ENCODE results near the gene PNMA1.

PNMA1 gene

DNA sequence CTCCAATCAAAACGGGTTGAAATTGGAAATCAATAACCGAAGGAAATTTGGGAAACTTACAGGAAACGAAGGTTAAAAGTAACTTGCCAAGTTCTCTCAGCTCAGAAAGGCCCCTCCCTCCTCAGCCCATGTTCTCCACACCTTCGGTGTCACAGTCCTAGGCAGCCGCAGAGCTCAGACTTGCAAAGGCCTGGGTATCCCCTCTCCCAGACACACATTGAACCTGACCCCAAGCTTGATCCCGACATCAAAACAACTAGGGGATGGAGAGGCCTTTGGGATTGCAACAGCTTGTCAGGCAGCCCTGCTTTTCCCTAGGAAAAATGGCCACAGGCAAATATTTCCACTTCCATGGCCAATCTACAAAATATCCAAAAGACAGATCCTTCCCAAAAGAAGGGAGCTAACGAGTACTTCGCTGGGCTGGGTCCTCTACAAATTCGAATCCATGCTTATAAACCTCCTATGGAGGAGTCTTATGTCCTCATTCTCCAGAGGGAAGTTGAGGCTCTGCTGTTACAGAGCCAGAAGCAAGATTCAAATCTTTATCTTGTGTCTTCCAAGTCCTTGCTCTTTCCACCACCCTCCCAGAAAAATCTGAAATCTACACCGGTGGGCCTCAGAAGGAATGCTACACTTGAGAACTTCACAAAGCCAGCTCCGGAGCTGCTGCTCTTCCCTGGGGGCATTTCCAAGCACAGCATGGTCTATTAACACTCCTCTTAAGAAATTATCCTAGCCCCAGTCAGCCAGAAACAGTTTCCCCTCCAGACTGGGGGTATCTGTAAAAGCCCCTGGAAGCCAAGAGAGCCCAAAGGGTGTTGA lies 35.7 kb upstream of the PNMA1 start:
- DNase-seq: no peak

DNA sequence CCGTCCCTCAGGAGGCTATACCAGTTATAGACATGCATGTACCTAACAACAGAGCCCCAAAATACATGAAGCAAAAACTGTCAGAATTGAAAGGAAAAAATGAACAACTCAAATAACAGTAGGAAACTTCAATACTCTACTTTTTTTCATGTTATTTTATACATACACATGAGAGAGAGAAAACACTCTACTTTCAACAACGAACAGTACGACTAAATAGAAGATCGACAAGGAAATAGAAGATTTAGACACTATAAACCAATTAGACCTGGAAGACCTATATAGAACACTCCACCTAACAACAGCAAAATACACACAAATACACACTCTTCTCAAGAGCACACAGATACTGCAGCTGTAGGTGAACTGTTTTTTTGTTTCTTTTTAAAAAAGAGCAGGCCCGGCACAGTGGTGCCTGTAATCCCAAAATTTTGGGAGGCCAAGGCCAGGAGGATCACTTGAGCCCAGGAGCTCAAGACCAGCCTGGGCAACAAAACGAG lies 34.7 kb upstream of the PNMA1 start:
- no peak for DNase-seq

DNA sequence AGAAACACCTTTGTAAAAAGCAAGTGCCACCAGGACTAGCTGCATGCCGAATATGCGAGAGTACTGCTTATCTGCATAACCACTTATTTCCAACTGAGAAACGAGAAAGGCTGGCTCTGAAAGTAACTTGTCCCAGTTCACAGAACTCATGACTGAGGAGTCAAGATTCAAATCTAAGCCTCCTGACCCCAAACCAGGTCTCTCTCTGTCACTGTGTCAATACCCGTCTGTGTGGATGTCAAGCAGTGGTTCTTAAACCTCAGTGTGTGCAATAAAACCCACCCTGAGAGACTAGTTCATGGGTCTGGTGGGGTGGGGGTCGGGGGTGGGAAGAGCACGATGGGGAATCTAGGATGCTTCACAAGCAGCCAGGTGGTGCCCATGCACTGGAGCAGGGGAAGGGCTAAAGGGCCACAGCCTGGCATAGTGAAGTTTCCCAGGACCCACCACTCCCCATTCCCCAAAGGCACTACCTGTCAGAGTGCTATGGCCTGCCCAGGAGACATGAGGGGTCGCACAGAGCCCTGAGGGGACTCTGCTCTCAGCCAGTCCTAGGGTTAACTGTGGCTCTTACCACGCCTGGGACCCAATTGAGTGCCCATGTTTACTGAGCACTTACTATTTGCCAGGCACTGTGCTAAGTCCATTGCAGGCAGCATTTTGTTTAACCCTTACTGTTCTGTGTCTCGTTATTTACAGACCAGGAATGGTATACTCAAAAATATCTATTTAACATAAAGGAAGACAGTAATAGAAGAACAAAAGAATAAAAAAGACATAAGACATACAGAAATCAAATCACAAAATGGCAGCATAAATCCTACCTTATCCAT lies 33.4 kb upstream of the PNMA1 start:
- no peak for DNase-seq

DNA sequence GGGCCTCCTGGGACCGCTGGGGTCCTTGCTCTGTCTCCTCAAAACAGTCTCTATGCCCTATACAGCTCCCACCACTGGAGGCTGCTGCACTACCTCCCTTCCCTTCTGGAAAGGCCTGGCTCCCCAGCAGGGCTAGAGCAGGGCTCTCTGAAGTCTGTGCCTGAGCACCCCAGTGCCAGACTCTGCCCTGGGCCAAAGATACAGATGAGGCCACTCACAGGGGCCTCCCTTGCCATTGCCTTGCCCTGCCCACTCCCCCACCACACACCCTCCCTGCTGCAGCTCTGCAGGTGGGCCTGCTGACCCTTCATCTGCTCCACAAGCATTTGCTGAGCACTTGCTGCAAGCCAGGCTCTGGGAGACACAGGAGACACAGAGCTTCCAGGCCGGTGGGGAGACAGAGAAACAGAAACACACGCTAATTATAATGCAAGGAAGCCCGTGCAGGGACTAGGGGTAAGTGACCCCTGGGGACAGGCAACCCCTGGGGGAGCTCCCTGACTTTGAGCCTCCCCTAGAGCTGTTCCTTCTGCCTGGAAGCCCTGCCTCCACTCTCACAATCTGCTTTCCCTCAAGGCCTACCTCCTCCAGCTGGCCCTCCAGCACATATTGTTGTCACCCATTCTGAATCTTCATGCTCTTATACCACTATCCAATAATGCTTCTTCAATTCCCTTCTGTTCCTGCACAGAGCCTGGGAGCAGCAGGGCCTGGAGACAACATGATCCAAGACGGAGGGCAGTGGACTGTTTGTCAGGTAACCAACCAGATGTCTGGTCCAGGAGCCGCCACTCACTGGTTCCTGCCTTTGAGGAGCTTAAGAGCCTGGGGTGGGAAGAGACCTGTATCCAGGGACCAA lies 32.6 kb upstream of the PNMA1 start:
- DNase-seq: no peak

DNA sequence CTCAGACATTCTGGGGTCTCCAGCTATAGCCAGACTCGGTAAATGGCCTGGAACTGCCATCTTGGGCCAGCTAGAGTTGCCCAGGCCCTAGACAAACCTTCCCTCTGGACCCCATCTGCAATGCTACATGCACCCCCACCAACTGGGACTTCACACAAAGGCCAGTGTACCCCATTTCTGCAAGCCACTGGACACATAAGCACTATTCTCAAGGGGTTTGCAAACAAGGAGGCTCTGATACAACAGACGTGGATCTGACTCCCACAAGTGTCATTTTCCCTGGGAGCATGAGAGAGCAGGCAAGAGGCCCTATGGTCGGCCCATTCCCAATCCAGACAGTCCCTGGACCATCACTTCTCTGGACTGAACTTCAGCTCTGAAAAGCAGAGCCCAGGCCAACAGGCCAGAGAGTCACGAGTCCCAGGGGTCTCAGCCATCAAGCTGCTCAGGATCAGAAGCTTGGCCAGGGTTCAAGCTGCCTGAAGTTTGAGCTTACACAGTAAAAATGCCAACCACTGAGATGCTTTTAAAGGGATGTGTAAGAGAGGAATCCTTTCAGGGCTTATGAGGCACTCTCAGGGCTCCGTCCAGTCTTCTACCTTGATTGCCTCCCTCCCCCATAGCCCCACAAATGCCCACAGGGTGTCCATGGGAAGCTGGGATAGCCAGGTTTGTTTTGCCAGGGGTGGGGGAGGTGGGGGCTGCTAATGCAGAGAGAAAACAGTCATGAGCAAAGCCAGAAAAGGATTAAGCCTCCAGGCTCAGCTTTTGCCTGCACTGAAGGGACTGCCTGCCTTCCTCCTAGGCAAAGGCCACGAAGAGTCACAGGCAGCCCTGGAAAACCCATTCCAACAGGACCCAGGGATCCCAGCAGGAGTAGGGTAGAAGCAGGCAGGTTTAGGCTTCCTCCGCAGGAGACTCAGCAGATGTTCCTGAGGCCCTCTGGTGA lies 31.7 kb upstream of the PNMA1 start:
- DNase-seq: no peak

DNA sequence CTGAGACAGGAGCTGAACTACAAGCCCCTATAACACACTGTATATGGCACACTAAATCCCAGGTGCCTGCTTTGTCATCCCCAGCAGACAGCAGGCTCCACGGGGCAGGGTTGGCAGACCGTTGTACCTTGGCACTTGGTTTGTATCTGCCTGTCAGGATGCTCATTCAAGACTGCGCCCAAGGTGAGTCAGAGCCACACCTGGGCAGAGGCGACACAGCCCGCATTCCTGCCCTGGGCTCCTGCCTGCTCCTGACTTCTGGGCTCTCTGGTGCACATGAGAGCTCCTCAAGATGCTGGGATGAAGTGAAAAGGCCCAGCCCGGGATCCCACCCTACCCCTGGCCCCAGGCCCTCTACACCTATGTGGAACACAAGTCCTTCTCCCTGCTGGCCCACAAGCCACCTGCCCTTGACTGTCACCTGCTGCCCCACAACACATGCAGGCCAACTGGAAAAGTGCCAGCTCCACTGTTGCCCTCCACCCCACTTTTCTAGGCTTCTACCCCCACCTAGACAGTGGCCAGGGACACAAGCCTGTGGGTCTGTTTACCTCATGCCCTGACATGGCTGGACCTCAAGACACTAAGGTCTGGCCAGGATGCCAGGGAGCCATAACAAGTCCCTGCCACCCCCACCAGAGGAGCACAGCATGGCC lies 30.8 kb upstream of the PNMA1 start:
- DNase-seq: no peak

DNA sequence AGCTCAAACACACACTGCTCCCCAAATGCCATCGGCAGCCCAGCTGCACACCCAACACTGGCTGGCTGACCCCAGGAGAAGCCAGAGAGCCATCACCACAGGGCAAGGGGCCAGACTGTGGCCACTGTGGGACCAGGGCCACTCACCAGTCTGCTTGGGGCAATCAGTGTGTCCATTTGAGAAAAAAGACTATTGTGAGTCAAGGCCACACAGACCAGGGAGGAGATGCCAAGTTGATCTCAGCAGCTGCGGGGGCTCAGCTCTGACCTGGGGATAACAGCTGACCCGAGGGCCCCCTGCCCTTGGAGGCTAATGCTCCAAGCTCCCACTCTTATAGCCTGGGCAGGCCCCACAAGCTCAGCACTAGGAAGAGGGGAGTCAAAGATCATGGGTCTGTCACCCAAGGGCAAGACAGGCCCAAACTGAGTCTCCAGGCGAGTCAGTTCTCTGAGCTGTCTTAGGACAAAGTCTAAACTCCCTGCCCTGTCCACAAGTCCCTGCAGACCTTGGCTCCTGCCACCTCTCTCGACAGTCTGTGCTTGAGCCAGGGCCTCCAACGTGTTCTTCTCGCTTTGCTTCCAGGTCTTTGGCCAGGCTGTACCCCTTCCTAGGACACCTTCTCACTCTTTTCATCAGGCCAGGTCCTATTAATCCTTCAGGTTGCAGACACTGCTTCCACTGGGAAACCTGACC lies 30.1 kb upstream of the PNMA1 start:
- DNase-seq: no peak

DNA sequence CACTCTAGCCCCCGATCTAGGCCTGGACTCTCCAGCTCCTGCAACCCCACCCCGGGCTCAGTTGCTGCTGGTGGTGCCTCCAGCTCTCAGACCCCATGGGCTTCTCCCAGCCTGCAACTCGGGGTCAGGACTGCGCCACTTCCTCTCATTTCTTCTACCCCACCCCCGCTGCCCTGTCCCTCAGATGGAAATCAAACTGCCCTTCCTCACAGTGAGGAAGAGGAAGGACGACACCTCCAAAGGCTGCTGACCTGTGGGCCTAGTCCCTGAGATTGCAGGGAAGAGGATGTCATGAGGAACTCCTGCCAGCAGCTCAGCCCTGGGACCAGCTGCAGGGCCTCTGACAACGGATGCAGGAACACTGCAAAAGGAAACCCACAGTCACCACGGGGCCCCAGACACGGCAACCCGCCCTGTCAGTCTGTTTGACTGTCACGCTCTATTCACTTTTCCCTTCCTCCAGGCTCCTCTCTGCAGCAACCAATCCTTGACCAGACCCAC lies 29.3 kb upstream of the PNMA1 start:
- DNase-seq: no peak

DNA sequence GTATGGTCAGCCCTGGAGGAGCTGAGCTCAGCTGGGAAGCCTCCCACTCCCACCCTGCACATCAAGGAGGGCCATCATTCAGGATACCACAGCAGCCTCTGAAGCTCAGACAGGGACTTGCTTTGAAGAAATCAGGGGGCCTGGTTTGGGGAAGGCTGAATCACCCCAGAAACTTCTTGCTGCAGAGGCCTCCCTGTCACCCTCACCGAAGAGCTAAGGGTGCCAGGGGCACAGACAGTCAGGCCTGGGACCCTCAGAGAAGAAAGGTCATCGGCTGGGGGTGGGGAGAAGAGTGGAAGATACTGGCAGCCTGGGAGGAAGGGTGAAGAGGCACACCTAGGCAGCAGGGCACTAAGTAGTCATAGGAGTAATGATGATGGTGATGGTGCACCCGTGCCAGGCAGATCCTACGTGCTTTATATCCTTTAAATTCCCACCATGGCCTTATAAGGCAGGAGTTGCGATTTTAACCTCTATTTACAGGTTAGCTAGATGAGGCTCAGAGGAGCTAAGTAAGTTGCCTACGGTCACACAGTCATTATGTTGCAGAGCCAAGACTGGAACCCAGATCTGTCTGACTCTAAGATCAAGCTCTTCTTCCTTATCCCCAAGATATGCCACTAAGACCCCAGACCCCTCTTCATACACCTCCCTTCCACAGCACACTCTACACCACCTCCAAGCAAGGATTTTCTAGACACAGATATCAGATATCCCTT lies 28.5 kb upstream of the PNMA1 start:
- no peak for DNase-seq

DNA sequence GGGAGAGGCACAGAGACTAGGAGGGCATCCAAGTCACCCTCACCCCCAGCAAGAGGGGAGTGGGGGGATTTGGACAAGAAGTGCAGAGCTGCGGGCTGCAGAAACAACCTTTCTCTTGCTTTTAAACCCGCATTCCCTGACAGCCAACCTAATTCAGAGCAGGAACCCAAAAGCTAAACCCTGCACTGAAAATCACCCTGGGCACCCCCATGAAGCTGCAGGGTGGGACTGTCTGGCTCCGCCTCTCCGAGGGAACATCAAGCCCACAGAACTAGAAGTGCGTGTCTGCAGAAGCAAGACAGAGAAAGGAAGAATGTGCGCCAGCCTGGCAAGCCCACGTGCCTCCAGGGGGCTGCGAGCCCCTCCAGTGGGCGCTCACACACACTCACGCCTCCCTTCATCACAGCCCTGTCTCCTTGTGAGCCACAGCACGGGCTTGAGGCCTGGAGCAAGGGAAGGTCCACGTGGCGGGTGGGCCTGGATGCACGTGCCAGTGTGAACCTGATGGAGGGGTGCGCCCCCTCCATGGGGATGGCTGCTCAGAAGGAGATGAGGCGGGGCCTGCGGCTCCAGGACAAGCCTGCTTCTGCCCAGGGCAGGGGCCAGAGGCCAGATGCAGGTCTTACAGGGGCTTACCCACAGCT lies 27.8 kb upstream of the PNMA1 start:
- DNase-seq: no peak

DNA sequence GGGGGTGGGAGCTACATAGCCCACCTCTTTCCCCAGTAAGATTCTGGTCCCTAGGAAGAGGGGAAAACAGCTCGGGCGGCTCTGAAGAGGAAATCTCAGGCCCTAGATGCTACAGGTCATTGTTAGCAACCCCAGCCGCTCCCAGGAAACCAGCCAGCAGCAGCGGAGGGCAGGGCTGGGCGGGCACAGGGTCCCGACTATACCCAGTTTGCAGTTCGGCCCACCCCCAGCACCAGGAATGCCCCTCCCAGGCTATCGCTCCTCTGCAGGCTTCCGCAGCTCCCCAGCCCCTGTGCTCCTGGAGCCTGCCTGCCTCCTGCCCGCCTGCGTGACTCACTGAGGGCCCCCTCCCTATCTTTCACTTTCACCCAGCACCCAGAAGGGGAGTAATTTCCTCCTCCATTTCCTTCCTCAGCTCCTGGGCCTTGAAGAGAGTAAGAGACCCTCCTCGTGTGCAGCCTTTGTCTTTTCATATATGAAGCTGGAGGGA lies 27.2 kb upstream of the PNMA1 start:
- DNase-seq: no peak

DNA sequence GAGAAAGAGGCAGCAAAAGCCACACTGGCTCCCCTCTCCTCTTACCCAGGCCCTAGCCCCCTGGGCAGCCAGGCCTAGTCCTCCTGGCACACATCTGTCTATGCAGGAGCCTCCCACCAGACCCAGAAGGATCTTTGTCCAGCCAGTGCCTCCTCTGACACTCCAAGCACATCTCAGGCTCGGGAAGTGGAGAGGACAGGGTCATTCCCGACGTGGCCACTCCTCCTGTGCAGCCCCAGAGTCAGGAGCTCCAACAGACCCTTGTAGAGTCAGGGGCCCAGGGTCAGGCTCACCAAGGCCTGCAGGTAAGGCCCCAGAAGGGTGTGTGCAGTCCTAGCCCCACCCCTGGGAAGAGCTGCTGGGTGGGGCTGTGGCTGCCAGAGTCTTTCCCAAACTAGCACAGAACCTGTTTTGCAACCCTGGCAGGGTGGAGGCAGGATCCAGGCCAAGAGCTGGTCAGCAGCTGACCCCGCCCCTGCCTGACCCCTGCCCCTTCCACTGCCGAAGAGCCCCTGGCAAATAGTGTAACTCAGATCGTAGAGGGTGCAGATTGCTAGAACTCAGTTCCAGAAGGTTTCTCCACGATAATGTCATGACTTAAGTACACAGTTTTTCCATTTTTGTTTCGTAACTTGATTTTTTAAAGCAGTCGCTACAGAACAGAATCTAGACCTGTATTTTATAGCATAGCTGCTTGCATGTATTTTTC lies 26.6 kb upstream of the PNMA1 start:
- DNase-seq: no peak

DNA sequence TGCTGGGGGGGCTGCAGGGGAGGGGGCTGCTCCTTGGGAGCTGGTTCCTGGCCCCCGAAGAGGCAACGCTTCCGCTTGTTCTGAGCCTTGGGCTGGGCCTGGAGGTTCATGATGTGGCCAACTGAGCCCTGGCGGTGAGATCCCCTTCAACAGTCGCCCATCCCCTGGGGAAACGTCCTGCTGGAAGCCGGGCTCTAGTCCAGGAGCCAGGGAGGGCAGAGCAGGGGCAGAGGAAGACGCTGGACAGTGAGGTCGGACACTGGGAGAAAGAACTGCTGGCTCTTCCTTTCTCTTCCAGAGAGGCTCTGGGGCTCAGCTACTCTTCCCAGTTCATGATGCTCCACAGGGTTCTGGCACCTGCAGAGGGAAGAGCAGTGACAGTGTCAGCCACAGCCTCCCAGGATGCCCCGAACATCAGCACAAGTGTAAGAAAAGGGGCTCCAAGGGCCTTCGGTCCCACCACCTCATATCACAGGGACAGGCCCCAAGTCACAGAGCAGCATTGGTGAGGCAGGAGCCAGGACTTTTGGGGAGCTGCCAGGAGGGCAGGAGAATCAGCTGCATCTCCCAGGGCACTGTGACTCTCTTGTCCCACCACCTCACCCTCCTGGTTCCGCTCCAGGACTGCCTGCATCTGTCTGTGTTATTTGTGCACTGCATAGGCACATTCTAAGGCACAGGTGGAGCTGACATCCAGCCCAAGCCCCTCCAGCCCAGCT lies 25.9 kb upstream of the PNMA1 start:
- DNase-seq: no peak

DNA sequence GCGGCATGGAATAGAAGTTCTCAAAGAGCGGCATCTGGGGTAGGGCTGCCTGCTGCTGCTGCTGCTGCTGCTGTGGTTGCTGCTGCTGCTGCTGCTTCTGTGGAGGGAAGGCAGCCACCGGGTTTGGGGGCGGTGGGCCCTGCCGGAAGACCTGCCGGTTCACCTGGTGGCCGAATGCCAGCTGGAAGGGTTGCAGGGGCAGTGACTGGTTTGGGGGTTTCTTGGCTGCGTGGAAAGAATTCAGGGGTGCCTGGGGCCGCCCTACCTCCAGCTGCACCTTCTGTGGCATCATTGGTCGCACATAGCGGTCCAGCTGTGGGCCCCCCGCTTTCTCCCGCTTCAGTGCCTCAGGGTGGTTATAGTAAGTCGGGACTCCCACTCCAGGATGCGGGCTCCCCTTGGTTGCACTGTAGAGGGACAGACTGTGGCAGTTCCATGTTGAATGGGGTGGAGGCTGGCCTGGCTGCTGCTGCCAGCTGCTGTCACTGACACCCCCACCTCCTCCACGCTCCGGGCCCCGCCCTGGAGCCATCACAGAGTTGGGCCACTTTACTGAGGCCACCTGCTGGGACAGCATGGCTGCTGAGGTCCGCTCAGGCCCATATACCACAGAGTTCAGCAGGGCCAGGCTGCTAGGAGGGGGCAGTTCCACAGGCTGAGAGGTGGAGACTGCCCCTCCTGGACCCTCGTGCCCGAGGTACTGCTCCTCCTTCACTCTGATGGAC lies 25.2 kb upstream of the PNMA1 start:
- DNase-seq: no peak

DNA sequence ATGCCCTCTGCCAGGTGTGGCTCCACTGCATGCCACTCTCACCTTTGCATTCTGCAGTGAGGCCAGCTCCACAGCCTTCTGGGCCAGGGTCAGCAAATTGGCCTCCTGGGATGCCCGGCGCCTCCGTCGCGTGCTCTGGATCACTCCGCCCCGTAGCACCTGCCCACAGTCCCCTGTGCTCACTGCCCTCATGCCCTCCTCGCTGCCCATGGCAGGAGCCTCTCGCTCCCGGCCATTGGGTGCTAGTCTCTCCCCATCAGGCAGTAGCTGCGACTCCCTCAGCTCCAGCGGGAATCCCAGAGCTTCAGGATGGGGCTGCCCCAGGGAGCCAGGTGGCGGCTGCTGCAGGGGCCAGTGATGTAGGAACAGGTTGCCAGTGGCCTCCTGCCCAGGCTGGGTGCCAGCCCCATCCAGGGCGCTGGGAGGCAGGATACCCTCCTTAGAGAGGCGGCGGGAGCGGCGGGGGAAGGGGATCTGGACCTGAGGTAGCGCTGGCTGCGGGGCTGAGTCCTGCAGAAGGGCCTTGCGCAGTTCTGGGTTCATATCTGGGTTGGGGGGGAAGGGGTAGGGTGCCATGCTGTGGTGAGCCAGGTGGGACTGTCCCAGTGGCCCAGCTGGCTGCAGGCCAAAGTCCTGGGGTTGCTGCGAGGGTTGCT lies 24.5 kb upstream of the PNMA1 start:
- no peak for DNase-seq

DNA sequence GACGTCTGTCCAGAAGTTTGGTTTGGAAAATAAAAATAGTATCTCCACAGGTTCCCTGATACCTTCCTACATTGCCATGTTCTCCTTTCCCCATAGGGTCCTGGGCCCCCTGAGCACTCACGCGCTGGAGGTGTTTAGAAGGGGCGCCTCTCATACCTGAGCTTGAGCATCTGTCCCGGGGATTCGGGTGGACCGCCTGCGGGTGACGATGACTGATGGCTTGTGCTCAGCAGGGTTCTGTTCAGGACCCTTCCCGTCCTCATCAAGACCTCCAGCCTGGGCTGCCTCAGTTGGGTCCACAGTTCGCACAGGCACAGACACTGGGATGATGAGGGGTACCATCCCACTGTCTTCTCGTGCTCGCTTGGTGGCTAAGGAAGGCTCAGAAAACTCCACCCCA lies 22.7 kb upstream of the PNMA1 start:
- no peak for DNase-seq

DNA sequence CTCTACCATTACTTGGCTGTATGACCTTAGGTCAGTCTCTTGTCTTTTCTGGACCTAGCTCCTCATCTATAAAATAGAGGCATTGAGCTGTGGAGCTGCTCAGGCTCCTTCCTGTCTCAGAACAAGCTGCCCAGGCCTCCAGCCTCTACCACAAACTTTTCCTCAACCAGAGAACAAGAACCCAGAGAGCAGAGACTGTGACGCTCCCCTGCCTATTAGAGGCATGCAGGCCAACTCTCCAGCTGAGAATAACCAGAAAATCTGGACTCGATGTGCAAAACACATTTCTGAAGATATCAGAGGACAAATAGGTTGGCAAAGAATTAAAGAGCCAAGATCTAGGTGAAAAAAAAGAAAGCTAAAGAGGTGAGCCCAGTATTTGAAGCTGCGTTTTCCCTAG lies 17.8 kb upstream of the PNMA1 start:
- DNase-seq: no peak

Data from NCI-H748 treated with DMSO at 0.1 percent for 48 hours (cell line).